ENCODE data around the gene ZNF236.
"Not testable (repeated sequence)": the region's sequence is repeated elsewhere in the genome, so short reads cannot be mapped to it uniquely, and the experiment has no call there.

DNA sequence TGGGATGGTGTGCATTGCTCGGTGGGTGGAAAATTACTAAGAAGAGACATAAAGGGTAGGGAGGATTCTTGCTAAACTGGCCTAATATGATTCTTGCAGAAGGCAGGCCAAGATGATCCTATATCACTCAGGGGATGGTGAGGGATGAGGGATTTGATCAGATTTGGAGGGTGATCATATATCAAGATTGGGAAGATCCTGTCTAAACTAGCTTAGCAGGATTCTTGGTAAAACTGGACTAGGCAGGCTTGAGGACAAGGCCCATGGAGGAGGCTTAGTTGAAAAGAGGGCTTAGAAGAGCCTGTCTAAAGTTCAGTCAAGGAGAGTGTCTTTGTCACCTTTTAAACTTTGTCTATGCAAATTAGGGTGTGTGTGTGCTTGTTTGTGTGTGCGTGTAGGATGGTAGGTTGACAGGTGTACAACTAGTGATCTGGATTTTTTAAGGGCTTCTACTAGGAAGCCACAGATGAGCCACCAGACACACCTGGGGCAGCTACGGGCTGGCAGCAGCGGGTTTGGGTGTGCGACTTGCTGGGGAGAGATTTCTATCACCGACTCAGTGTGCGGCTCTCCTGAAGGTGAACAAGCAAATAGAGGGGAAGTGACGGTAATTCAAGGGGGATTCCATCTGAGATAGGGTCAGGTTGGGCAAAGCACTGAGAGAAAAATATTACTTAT, 168.1 kb downstream of the ZNF236 start:
- TF ChIP-seq, protein P1, sequence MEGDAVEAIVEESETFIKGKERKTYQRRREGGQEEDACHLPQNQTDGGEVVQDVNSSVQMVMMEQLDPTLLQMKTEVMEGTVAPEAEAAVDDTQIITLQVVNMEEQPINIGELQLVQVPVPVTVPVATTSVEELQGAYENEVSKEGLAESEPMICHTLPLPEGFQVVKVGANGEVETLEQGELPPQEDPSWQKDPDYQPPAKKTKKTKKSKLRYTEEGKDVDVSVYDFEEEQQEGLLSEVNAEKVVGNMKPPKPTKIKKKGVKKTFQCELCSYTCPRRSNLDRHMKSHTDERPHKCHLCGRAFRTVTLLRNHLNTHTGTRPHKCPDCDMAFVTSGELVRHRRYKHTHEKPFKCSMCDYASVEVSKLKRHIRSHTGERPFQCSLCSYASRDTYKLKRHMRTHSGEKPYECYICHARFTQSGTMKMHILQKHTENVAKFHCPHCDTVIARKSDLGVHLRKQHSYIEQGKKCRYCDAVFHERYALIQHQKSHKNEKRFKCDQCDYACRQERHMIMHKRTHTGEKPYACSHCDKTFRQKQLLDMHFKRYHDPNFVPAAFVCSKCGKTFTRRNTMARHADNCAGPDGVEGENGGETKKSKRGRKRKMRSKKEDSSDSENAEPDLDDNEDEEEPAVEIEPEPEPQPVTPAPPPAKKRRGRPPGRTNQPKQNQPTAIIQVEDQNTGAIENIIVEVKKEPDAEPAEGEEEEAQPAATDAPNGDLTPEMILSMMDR (conservative IDR thresholded peaks at IDR 0.05; ENCODE audit: low read length): not testable (repeated sequence)
- not testable (repeated sequence) for TF ChIP-seq EZH2phosphoT487 (IDR thresholded peaks at IDR 0.05; ENCODE audit: borderline replicate concordance, low read depth, low read length)
